Osteocyte (in vitro differentiated cells): Measurements from ENCODE around the gene CMIP. TPM values are rescaled to one million over a fixed set of nuclear protein-coding genes. Genes with fewer than 3 reads are reported as not detected.

Experiments used
- DNase-seq: peaks from one replicate; pipeline ENCODE4 v3.0.0; 2021; ENCODE audit warnings: mixed read lengths; ENCODE audit not compliant: unreplicated experiment; ENCODE audit errors: extremely low spot score
- H3K27ac Mint-ChIP-seq: one replicate; pipeline ENCODE4 v1.8.0; 2021; ENCODE audit warnings: mild to moderate bottlenecking, mixed read lengths; ENCODE audit not compliant: unreplicated experiment
- H3K27me3 Mint-ChIP-seq: one replicate; pipeline ENCODE4 v1.8.0; 2021; ENCODE audit warnings: mixed read lengths; ENCODE audit not compliant: unreplicated experiment
- H3K36me3 Mint-ChIP-seq: one replicate; pipeline ENCODE4 v1.8.0; 2021; ENCODE audit warnings: mixed read lengths; ENCODE audit not compliant: unreplicated experiment
- H3K4me1 Mint-ChIP-seq: one replicate; pipeline ENCODE4 v1.8.0; 2021; ENCODE audit warnings: mixed read lengths; ENCODE audit not compliant: unreplicated experiment
- H3K4me3 Mint-ChIP-seq: one replicate; pipeline ENCODE4 v1.8.0; 2021; ENCODE audit warnings: mild to moderate bottlenecking, moderate library complexity, mixed read lengths; ENCODE audit not compliant: unreplicated experiment
- H3K9me3 Mint-ChIP-seq: one replicate; pipeline ENCODE4 v1.8.0; 2021; ENCODE audit warnings: mixed read lengths; ENCODE audit not compliant: unreplicated experiment
- total RNA-seq: library from RNA; stranded (reverse); gene quantifications from 2 replicates; pipeline ENCODE4 v1.2.1, GENCODE V29; 2021
- TF ChIP-seq, protein P1 (sequence below): fragments of 200-600 bp; sonication (generic); IDR thresholded peaks from 2 replicates; pipeline ENCODE4 v1.5.0; 2021; ENCODE audit warnings: antibody characterized with exemption, mild to moderate bottlenecking, moderate library complexity

Gene CMIP
- total RNA-seq, 1 donor from 2014 or later: 38.0 TPM

DNA sequence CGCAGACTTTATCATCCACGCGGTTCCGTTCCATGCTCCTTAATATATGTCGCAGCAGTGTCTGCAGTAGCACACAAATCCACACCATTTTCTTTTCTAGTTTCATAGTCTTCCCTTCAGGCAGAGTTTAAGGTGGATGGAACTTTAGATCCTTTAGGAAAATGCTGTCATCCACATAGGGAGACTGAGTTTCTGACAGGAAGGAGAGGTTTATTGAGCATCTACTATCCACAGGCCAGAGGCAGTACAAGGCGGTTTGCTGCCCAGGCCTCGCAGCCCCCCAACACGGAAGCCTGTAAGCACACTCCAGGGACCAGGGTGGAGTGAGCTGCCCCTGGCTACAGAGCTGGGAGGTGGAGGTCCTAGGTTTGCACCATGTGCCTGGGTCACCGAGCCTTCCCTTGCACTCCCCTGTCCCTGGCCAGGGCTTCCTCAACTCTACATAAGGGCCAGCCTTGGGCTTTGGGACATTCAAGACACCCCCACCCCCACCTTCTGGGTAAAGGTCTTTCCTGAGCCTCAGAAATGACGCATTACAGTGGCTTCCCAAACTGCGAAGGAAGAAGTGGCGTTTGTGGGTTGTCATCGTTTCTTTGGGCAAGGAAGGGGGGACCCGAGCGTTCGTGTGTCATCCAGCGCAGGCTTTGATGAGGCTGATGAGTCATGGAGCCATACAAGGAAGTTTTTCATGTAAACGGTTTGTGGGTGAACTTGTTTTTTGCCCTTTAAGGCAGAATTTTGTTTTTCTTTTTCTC is 188.0 kb downstream of the CMIP start:
- Mint-ChIP-seq H3K27me3 (no peaks in the 10 kb centered on the region), H3K4me1 (peaks cover 23% of the 10 kb centered on the region), H3K36me3 (no peaks in the 10 kb centered on the region), H3K27ac (no peak overlapping the region), H3K4me3 (no peak overlapping the region), H3K9me3 (no peaks in the 10 kb centered on the region)
- TF ChIP-seq, protein P1, sequence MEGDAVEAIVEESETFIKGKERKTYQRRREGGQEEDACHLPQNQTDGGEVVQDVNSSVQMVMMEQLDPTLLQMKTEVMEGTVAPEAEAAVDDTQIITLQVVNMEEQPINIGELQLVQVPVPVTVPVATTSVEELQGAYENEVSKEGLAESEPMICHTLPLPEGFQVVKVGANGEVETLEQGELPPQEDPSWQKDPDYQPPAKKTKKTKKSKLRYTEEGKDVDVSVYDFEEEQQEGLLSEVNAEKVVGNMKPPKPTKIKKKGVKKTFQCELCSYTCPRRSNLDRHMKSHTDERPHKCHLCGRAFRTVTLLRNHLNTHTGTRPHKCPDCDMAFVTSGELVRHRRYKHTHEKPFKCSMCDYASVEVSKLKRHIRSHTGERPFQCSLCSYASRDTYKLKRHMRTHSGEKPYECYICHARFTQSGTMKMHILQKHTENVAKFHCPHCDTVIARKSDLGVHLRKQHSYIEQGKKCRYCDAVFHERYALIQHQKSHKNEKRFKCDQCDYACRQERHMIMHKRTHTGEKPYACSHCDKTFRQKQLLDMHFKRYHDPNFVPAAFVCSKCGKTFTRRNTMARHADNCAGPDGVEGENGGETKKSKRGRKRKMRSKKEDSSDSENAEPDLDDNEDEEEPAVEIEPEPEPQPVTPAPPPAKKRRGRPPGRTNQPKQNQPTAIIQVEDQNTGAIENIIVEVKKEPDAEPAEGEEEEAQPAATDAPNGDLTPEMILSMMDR: no peak
- no peak for DNase-seq

DNA sequence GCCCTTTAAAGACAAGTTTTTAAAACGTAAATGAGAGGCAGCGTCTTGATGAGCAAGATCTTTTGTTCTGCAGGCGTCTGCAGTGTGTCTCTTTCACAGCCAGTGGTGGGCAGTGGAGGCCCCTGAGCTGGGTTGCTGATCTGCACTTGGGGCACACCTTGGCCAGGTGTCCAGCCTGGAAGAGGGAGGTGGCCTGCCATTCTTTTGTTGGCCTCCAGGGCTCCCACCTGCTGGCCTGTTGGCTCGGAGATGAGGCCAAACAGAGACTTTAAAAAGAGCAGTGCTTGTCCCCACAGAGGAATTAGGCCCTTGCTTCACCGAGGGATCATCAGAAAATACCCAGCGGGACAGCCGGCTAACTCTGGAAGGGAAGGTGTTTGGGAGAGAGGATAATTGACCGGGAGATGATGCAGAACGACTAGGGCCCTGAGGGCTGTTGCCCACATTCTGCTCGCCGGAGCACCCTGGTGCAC is 188.6 kb downstream of the CMIP start:
- H3K27me3 Mint-ChIP-seq: no peaks in the 10 kb centered on the region
- H3K36me3 Mint-ChIP-seq: no peaks in the 10 kb centered on the region
- no peak for DNase-seq
- no peaks in the 10 kb centered on the region for H3K9me3 Mint-ChIP-seq
- H3K4me1 Mint-ChIP-seq: peaks cover 23% of the 10 kb centered on the region
- H3K4me3 Mint-ChIP-seq: no peak overlapping the region
- H3K27ac Mint-ChIP-seq: no peak overlapping the region
- TF ChIP-seq, protein P1: no peak

DNA sequence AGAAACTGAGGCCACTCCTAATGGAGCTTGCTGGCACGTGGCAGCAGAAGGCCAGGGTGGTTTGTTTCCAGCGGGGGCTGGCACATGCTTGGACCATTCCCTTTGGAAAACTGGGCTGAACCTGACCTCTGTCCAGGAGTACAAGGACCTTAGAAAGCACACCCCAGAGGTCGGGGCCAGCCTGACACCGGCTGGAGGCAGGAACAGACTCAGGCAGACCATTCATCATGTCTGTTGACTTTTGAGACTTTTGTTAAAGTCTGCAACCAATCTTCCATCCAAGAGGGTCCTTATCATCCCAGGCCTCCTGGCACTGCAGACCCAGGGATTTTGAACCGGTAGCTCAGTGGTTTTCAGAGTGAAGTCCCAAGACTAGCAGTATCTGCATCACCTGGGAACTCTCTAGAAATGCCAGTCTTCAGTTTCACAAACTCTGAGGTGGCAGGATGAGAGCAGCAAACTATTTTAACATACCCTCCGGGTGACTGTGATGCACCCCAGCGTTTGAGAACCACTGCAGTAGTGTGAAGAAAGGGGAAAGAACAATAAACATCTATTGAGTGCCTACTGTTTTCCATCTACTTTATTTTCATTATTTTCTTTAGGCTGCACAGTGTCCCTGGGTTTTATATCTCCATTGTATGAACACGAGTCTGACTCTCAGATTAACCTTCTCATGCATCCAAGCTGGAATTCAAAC is 189.2 kb downstream of the CMIP start:
- DNase-seq: no peak
- Mint-ChIP-seq H3K4me1 (peaks cover 23% of the 10 kb centered on the region), H3K4me3 (no peak overlapping the region), H3K36me3 (no peaks in the 10 kb centered on the region), H3K9me3 (no peaks in the 10 kb centered on the region), H3K27ac (no peak overlapping the region), H3K27me3 (no peaks in the 10 kb centered on the region)
- TF ChIP-seq, protein P1: no peak

DNA sequence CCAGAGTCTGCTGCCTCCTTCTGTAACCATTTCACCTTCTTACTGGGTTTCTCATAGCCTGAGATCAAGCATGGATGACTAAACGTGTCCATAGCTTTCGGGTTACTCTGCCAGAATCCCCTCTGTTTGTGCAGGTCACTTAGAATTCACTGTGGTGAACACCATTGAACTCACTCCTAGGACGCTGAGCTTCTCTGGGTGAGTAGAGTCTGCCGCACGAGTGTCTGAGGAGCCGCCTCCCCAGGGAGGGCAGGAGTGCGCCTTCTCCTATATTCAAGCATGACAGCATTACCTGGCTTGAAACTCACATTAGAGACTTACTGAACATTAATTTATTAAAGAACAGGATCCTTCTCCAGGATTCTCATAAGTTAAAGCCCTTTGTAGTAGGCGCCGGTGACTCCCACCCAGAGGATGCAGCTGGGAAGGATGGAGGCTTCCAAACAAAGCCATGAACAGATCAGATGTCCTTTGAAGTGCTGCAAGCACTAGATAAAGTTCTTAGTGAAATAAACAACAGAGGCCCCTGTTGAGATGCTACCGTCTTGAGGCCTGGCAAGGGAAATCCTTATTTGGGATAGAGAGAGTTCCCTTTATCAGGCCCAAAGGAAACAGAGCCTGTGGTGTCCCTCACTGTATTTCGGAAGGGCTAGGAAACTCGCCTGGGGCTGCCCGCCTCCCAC is 189.9 kb downstream of the CMIP start:
- Mint-ChIP-seq H3K36me3 (no peaks in the 10 kb centered on the region), H3K4me1 (peaks cover 23% of the 10 kb centered on the region), H3K27ac (no peak overlapping the region), H3K27me3 (no peaks in the 10 kb centered on the region), H3K4me3 (no peak overlapping the region), H3K9me3 (no peaks in the 10 kb centered on the region)
- TF ChIP-seq, protein P1: no peak
- DNase-seq: no peak
